Measurements from ENCODE around the gene TNC. TPM values are rescaled to one million over a fixed set of nuclear protein-coding genes. Genes with fewer than 3 reads are reported as not detected.

Gene TNC
- total and polyA plus RNA-seq, 9 donors = 1.2 to 108 (median 1.9) TPM

GRCh38 chr9:115146581-115147021, 28.6 kb upstream of the TNC start:
- H3K4me1 ChIP-seq (ENCODE audit: insufficient read depth) = no peaks in the 10 kb centered on the region
- H3K27me3 ChIP-seq = no peaks in the 10 kb centered on the region
- H3K4me3 ChIP-seq = no peak overlapping the region
- no peak for DNase-seq
- TF ChIP-seq EP300 (IDR thresholded peaks at IDR 0.05) (peak; percentile 39), CTCF (IDR thresholded peaks at IDR 0.05) (no peak)
- 21 to 36% (median 36%) methylated on average over 4 of the region's 4 CpGs for WGBS, 3 donors
- intact Hi-C loops (cut with DNase I) = no loop called here
- no peaks in the 10 kb centered on the region for H3K36me3 ChIP-seq
- no peaks in the 10 kb centered on the region for H3K9me3 ChIP-seq
- no peak overlapping the region for H3K27ac ChIP-seq

- intact Hi-C loops (cut with DNase I) = no loop called here
- no peak for DNase-seq
- WGBS, 3 donors = 61 to 75% (median 74%) methylated on average over 2 of the region's 2 CpGs
These were observed 26.7 kb upstream of the TNC start for GRCh38 chr9:115144706-115145105.

GRCh38 chr9:115143689-115144088, 25.7 kb upstream of the TNC start:
- Histone ChIP-seq H3K4me1 (ENCODE audit: insufficient read depth) (no peaks in the 10 kb centered on the region), H3K27me3 (no peaks in the 10 kb centered on the region), H3K27ac (no peak overlapping the region), H3K4me3 (no peak overlapping the region), H3K36me3 (no peaks in the 10 kb centered on the region), H3K9me3 (no peaks in the 10 kb centered on the region)
- TF ChIP-seq POLR2A (IDR thresholded peaks at IDR 0.05) (no peak), CTCF (IDR thresholded peaks at IDR 0.05) (no peak), EP300 (IDR thresholded peaks at IDR 0.05) (no peak)
- no peak for DNase-seq
- intact Hi-C loops (cut with DNase I) = no loop called here
- WGBS, 3 donors = 38 to 78% (median 64%) methylated on average over 2 of the region's 2 CpGs

More at GRCh38 chr9:115144706-115145105, 26.7 kb upstream of the TNC start:
- H3K4me1 ChIP-seq (ENCODE audit: insufficient read depth) = no peaks in the 10 kb centered on the region
- H3K27me3 ChIP-seq = no peaks in the 10 kb centered on the region
- no peaks in the 10 kb centered on the region for H3K9me3 ChIP-seq
- H3K36me3 ChIP-seq = no peaks in the 10 kb centered on the region
- no peak overlapping the region for H3K4me3 ChIP-seq
- no peak overlapping the region for H3K27ac ChIP-seq
- TF ChIP-seq EP300 (IDR thresholded peaks at IDR 0.05) = no peak
- TF ChIP-seq POLR2A (IDR thresholded peaks at IDR 0.05) = no peak
- no peak for TF ChIP-seq CTCF (IDR thresholded peaks at IDR 0.05)

- intact Hi-C loops (cut with DNase I) = no loop called here
- WGBS, 3 donors = 86 to 88% (median 88%) methylated on average over 6 of the region's 6 CpGs
- DNase-seq = no peak
These were observed 24.7 kb upstream of the TNC start for GRCh38 chr9:115142517-115143270.

More at GRCh38 chr9:115142517-115143270, 24.7 kb upstream of the TNC start:
- no peaks in the 10 kb centered on the region for H3K4me1 ChIP-seq (ENCODE audit: insufficient read depth)
- no peaks in the 10 kb centered on the region for H3K9me3 ChIP-seq
- H3K27ac ChIP-seq = no peak overlapping the region
- no peaks in the 10 kb centered on the region for H3K27me3 ChIP-seq
- no peak for TF ChIP-seq CTCF (IDR thresholded peaks at IDR 0.05)
- TF ChIP-seq EP300 (IDR thresholded peaks at IDR 0.05) = no peak
- TF ChIP-seq POLR2A (IDR thresholded peaks at IDR 0.05) = no peak
- H3K4me3 ChIP-seq = no peak overlapping the region
- no peaks in the 10 kb centered on the region for H3K36me3 ChIP-seq
